Measurements from ENCODE around the gene SMCHD1. TPM values are rescaled to one million over a fixed set of nuclear protein-coding genes. Genes with fewer than 3 reads are reported as not detected.

Gene SMCHD1
- 100 and 101 TPM in 2 replicates for total RNA-seq

DNA sequence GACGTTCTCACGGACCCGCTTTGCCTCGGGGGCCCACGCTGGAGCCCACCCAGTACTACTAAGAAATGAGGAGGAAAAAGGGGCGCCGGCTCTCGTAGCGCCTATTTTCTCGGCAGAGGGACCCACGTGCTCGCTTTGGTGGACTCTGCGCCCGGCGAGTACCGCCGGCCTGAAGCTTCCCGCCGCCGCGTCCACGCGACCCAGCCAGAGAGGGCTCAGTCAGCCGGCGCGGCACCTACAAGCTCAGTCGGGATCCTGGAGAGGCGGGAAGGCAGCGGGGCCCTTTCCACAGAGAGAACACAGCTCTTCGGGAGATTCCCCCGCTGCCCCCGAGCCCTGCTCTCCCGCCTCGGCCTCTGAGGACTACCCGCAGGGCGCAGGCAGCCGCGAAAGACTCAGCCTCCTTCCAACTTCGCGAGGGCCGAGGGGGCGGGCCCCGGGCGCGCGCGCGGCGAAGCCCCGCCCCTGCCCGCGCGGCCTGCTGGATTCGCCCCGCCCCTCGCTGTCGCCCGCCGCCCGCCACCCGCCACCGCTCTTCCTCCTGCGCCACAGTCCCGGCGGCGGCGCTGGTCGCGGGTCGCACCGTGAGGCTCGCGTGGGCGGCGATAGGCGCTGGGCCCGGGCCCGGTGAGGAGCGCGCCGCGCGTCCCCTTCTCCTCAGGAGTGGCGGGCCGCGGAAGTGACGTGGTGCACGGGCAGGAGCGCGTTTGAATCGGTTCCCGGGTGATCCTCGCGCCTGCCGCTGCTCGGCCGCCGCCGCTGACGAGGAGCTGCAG is at the start of gene SMCHD1:
SMCHD1 (plus strand) TSS at position 549 of the 776 bp plus-strand sequence. CDS start 350 bp downstream, outside the sequence.
- H3K9me3 Mint-ChIP-seq, result no peaks in the 10 kb centered on the region
- H3K36me3 Mint-ChIP-seq (ENCODE audit: low read depth), result peaks cover 27% of the 10 kb centered on the region
- H3K4me3 Mint-ChIP-seq (ENCODE audit: low read depth), result peak within 1 kb of the TSS; percentile 98
- H3K27me3 Mint-ChIP-seq (ENCODE audit: low read depth), result peaks cover 5% of the 10 kb centered on the region
- intact Hi-C loops (cut with micrococcal nuclease), result loop anchor here (1.0 to 10.0 kb wide), 7 partner anchors 11 to 1841 kb away; partner anchors contain the start of genes METTL4, MYL12A, NDC80 and YES1
- peak within 1 kb of the TSS; percentile 95 for H3K27ac Mint-ChIP-seq
- peaks cover 33% of the 10 kb centered on the region for H3K4me1 Mint-ChIP-seq (ENCODE audit: low read depth)
- DNase-seq (ENCODE audit: low spot score), result peak; percentile 86

DNA sequence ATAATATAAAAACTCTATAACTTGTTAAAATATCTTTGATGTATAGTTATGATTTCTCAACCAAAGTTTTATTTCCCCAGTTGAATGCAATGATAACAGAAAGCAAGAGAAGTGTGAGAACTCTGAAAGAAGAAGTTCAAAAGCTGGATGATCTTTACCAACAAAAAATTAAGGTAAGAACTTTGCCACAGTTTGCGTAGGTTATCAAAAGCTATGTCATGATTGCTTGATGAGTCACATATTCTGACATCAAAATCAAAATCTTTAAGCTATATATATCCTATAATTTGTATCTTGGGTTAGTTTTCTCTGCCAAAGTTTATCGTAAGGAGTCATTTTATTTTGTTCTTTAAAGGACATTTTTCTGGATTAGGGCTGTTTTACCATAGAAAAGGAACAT is 49.2 kb upstream of the SMCHD1 start:
- intact Hi-C loops (cut with micrococcal nuclease), result loop anchor here (2.0 to 5.0 kb wide), 3 partner anchors 18 to 76 kb away; partner anchors contain the start of genes METTL4 and NDC80
- Mint-ChIP-seq H3K4me1 (ENCODE audit: low read depth) (peaks cover 56% of the 10 kb centered on the region), H3K9me3 (no peaks in the 10 kb centered on the region), H3K4me3 (ENCODE audit: low read depth) (peak overlapping the region; percentile 62), H3K27ac (peak overlapping the region; percentile 76), H3K27me3 (ENCODE audit: low read depth) (no peaks in the 10 kb centered on the region), H3K36me3 (ENCODE audit: low read depth) (peaks cover 63% of the 10 kb centered on the region)
- DNase-seq (ENCODE audit: low spot score), result no peak

DNA sequence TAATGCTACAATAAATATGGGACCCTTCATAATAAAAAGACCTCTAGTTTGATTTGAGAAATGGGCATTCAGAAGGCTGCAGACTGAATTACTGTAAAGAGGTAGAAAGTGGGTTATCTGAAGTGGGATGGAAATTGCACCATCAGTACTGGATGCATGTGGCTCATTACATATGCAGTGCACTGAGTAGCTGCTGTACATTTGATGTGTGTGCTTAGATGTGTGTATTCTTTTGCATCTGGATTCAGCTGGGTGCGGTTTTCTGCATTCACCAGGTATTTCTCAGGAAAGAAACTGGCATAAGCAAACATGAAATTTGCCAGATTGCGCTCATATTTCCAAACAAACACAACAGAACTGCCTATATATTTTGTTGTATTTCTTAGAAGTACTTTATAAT is 45.9 kb upstream of the SMCHD1 start:
- Mint-ChIP-seq H3K27me3 (ENCODE audit: low read depth) (no peaks in the 10 kb centered on the region), H3K4me1 (ENCODE audit: low read depth) (peaks cover 40% of the 10 kb centered on the region), H3K4me3 (ENCODE audit: low read depth) (no peak overlapping the region), H3K9me3 (no peaks in the 10 kb centered on the region), H3K27ac (peak overlapping the region; percentile 53), H3K36me3 (ENCODE audit: low read depth) (peaks cover 67% of the 10 kb centered on the region)
- no peak for DNase-seq (ENCODE audit: low spot score)
- intact Hi-C loops (cut with micrococcal nuclease), result loop anchor here (5.0 kb wide), 1 partner anchor 73 kb away; no protein-coding TSS in a partner anchor

DNA sequence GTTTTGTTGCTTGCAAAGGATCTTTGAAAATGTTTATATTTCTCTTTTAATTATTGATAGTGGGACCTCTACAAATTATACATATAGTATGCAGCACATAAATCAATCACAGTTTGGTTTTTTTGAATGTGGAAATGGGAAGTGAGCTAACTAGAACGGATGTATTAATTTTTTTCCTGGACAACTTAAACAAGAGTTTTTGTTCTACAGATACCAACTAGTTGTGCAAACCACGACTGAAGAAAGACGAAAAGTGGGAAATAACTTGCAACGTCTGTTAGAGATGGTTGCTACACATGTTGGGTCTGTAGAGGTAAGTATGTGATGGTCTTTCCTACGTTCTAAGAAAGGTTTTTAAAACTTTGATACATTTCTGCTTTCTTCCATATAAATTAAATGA is 45.0 kb upstream of the SMCHD1 start:
- H3K4me3 Mint-ChIP-seq (ENCODE audit: low read depth), result no peak overlapping the region
- intact Hi-C loops (cut with micrococcal nuclease), result no loop called here
- no peak for DNase-seq (ENCODE audit: low spot score)
- H3K27me3 Mint-ChIP-seq (ENCODE audit: low read depth), result no peaks in the 10 kb centered on the region
- H3K9me3 Mint-ChIP-seq, result no peaks in the 10 kb centered on the region
- H3K4me1 Mint-ChIP-seq (ENCODE audit: low read depth), result peaks cover 30% of the 10 kb centered on the region
- peaks cover 71% of the 10 kb centered on the region for H3K36me3 Mint-ChIP-seq (ENCODE audit: low read depth)
- H3K27ac Mint-ChIP-seq, result no peak overlapping the region

GRCh38 chr18:2612996-2613395 is 42.5 kb upstream of the SMCHD1 start:
- H3K36me3 Mint-ChIP-seq (ENCODE audit: low read depth), result peaks cover 78% of the 10 kb centered on the region
- DNase-seq (ENCODE audit: low spot score), result no peak
- peaks cover 24% of the 10 kb centered on the region for H3K4me1 Mint-ChIP-seq (ENCODE audit: low read depth)
- intact Hi-C loops (cut with micrococcal nuclease), result no loop called here
- no peaks in the 10 kb centered on the region for H3K27me3 Mint-ChIP-seq (ENCODE audit: low read depth)
- no peak overlapping the region for H3K4me3 Mint-ChIP-seq (ENCODE audit: low read depth)
- no peaks in the 10 kb centered on the region for H3K9me3 Mint-ChIP-seq
- H3K27ac Mint-ChIP-seq, result no peak overlapping the region

DNA sequence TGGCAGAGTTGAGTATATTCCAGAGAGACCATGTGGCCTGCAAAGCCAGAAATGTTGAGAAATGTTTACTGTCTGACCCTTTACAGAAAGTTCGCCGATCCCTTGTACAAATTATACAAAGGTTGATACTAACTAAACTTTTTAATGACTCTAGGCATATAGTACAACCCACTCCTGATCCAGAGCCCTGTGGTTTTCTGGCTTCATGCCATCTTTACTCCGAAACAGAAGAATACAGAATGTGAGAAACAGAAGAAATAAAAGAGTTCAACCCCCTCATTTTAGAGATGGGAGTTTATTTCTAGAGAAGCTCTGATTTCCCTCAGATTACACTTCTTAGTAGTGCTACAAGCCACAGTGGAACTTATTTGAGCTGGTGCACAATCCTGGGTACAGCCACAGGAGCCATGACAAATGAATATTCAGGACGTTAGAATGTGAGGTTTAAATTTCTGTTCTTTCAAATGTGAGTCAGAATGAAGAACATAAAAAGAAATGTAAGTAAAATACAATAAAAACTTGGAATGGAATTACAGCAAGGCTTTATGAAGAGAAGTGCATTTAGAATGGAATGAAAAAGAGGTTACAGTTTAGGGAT is 38.0 kb upstream of the SMCHD1 start:
- H3K4me1 Mint-ChIP-seq (ENCODE audit: low read depth), result peaks cover 7% of the 10 kb centered on the region
- no peaks in the 10 kb centered on the region for H3K27me3 Mint-ChIP-seq (ENCODE audit: low read depth)
- H3K9me3 Mint-ChIP-seq, result no peaks in the 10 kb centered on the region
- intact Hi-C loops (cut with micrococcal nuclease), result no loop called here
- no peak for DNase-seq (ENCODE audit: low spot score)
- peaks cover 49% of the 10 kb centered on the region for H3K36me3 Mint-ChIP-seq (ENCODE audit: low read depth)
- H3K27ac Mint-ChIP-seq, result no peak overlapping the region
- no peak overlapping the region for H3K4me3 Mint-ChIP-seq (ENCODE audit: low read depth)

DNA sequence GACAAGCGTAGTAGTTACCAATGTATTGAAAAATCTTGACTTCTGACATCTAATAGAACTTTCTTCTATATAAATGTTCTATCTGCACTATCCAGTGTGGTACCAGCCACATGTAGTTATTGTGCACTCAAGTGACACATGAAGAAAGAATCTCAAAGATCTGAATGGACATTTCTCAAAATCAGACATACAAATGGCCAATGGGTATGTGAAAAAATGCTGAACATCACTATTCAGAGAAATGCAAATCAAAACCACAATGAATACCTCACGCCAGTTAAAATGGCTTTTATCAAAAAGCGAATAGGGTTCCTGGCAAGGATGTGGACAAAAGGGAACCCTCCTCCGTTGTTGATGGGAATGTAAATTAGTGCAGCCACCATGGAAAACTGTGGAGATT is 37.5 kb upstream of the SMCHD1 start:
- H3K9me3 Mint-ChIP-seq, result no peaks in the 10 kb centered on the region
- DNase-seq (ENCODE audit: low spot score), result no peak
- intact Hi-C loops (cut with micrococcal nuclease), result no loop called here
- no peaks in the 10 kb centered on the region for H3K27me3 Mint-ChIP-seq (ENCODE audit: low read depth)
- H3K27ac Mint-ChIP-seq, result no peak overlapping the region
- H3K4me1 Mint-ChIP-seq (ENCODE audit: low read depth), result peaks cover 7% of the 10 kb centered on the region
- peaks cover 43% of the 10 kb centered on the region for H3K36me3 Mint-ChIP-seq (ENCODE audit: low read depth)
- no peak overlapping the region for H3K4me3 Mint-ChIP-seq (ENCODE audit: low read depth)

GRCh38 chr18:2625217-2625616 is 30.3 kb upstream of the SMCHD1 start:
- intact Hi-C loops (cut with micrococcal nuclease), result no loop called here
- no peak for DNase-seq (ENCODE audit: low spot score)
- Mint-ChIP-seq H3K4me3 (ENCODE audit: low read depth) (no peak overlapping the region), H3K36me3 (ENCODE audit: low read depth) (no peaks in the 10 kb centered on the region), H3K27me3 (ENCODE audit: low read depth) (no peaks in the 10 kb centered on the region), H3K27ac (no peak overlapping the region), H3K4me1 (ENCODE audit: low read depth) (peaks cover 14% of the 10 kb centered on the region), H3K9me3 (no peaks in the 10 kb centered on the region)

GRCh38 chr18:2627821-2628276 is 27.7 kb upstream of the SMCHD1 start:
- DNase-seq (ENCODE audit: low spot score), result no peak
- H3K9me3 Mint-ChIP-seq, result peaks cover 17% of the 10 kb centered on the region
- intact Hi-C loops (cut with micrococcal nuclease), result loop anchor here (1.0 kb wide), 3 partner anchors 8 to 23 kb away; no protein-coding TSS in a partner anchor
- peaks cover 19% of the 10 kb centered on the region for H3K4me1 Mint-ChIP-seq (ENCODE audit: low read depth)
- no peaks in the 10 kb centered on the region for H3K36me3 Mint-ChIP-seq (ENCODE audit: low read depth)
- H3K4me3 Mint-ChIP-seq (ENCODE audit: low read depth), result no peak overlapping the region
- H3K27ac Mint-ChIP-seq, result peak overlapping the region; percentile 39
- H3K27me3 Mint-ChIP-seq (ENCODE audit: low read depth), result no peaks in the 10 kb centered on the region

GRCh38 chr18:2629003-2629402 is 26.5 kb upstream of the SMCHD1 start:
- Mint-ChIP-seq H3K36me3 (ENCODE audit: low read depth) (no peaks in the 10 kb centered on the region), H3K27ac (no peak overlapping the region), H3K4me3 (ENCODE audit: low read depth) (no peak overlapping the region), H3K27me3 (ENCODE audit: low read depth) (no peaks in the 10 kb centered on the region), H3K4me1 (ENCODE audit: low read depth) (peaks cover 21% of the 10 kb centered on the region), H3K9me3 (peaks cover 17% of the 10 kb centered on the region)
- DNase-seq (ENCODE audit: low spot score), result no peak
- intact Hi-C loops (cut with micrococcal nuclease), result no loop called here

DNA sequence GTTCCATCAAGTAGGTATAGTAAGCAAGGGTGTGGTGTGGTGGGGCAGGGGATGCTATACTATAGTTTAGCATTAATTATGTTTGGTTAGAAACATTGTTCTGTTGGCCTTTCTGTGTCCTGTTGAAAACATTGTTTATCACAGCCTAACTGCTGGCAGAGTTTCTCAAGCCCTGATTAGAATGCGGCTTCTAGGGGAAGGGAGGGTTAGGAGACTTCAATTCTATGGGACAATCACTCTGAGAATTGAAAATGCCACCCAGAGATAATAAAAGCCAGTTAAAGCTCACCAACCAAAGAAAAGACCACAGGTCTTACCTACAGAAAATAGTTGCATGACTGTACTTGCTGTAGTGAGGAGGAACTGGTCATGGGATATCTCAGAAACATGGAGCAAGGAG is 19.9 kb upstream of the SMCHD1 start:
- intact Hi-C loops (cut with micrococcal nuclease), result no loop called here
- H3K4me3 Mint-ChIP-seq (ENCODE audit: low read depth), result no peak overlapping the region

GRCh38 chr18:2636126-2636631 is 19.3 kb upstream of the SMCHD1 start:
- Mint-ChIP-seq H3K27me3 (ENCODE audit: low read depth) (no peaks in the 10 kb centered on the region), H3K4me3 (ENCODE audit: low read depth) (peak overlapping the region; percentile 74), H3K36me3 (ENCODE audit: low read depth) (no peaks in the 10 kb centered on the region), H3K27ac (peak overlapping the region; percentile 99), H3K4me1 (ENCODE audit: low read depth) (peaks cover 62% of the 10 kb centered on the region), H3K9me3 (peaks cover 20% of the 10 kb centered on the region)
- no peak for DNase-seq (ENCODE audit: low spot score)
- intact Hi-C loops (cut with micrococcal nuclease), result loop anchor here (1.0 to 2.0 kb wide), 2 partner anchors 8 to 31 kb away; no protein-coding TSS in a partner anchor

More for the DNA sequence above, 19.9 kb upstream of the SMCHD1 start:
- peaks cover 58% of the 10 kb centered on the region for H3K4me1 Mint-ChIP-seq (ENCODE audit: low read depth)
- no peaks in the 10 kb centered on the region for H3K36me3 Mint-ChIP-seq (ENCODE audit: low read depth)
- peak overlapping the region; percentile 56 for H3K27ac Mint-ChIP-seq
- no peak for DNase-seq (ENCODE audit: low spot score)
- no peaks in the 10 kb centered on the region for H3K27me3 Mint-ChIP-seq (ENCODE audit: low read depth)
- peaks cover 23% of the 10 kb centered on the region for H3K9me3 Mint-ChIP-seq
